GM12891 (cell line): ENCODE data around the gene MARCHF9.

Experiments
- POLR2A ChIP-seq: IDR thresholded peaks from 2 replicates; pipeline ENCODE4 v1.6.1; 2011; ENCODE audit warnings: low read depth, low read length, control low read depth
- POLR2AphosphoS5 ChIP-seq: IDR thresholded peaks from 2 replicates; pipeline ENCODE4 v1.6.1; 2011; ENCODE audit warnings: low read depth, low read length, control low read depth
- SPI1 ChIP-seq: IDR thresholded peaks from 2 replicates; pipeline ENCODE4 v1.6.1; 2011; ENCODE audit warnings: low read depth, low read length, control low read depth
- TAF1 ChIP-seq: IDR thresholded peaks from 2 replicates; pipeline ENCODE4 v1.6.1; 2011; ENCODE audit warnings: low read depth, low read length, control low read depth

- TF ChIP-seq POLR2A (no peak), TAF1 (no peak), POLR2AphosphoS5 (no peak), SPI1 (no peak)
Measured at GRCh38 chr12:57781244-57781643, 26.3 kb downstream of the MARCHF9 start.
